K562 (cell line): ENCODE data around the gene GRID2IP. TPM values are rescaled to one million over a fixed set of nuclear protein-coding genes. Genes with fewer than 3 reads are reported as not detected.

Experiments
- CBX5 ChIP-seq: IDR thresholded peaks from 2 replicates; pipeline ENCODE4 v1.6.1; 2014; ENCODE audit warnings: low read depth, borderline replicate concordance
- CREB1 ChIP-seq, 2 experiments: sonication (generic) in 1 of 2; formaldehyde crosslinking in 1 of 2; IDR thresholded peaks; 2 replicates each; pipeline versions ENCODE4 v1.6.1 to v1.8.0; 2012 to 2022; ENCODE audit warnings: inconsistent platforms in 1 of 2, mild to moderate bottlenecking in 1 of 2, missing genetic modification reagents in 1 of 2, moderate library complexity in 1 of 2
- ELF1 ChIP-seq: fragments of 200-800 bp; sonication (Bioruptor generic); IDR thresholded peaks from 2 replicates; pipeline ENCODE4 v1.6.1; 2016; ENCODE audit warnings: missing genetic modification characterization, missing compliant biosample characterization
- EWSR1 ChIP-seq: fragments of 450-650 bp; IDR thresholded peaks from 2 replicates; pipeline ENCODE4 v1.6.1; 2018; ENCODE audit warnings: borderline replicate concordance, mild to moderate bottlenecking, low read depth, moderate library complexity; ENCODE audit not compliant: partially characterized antibody
- FOXJ2 ChIP-seq: fragments of 200-800 bp; sonication (Bioruptor generic); IDR thresholded peaks from 2 replicates; pipeline ENCODE4 v1.6.1; 2016; ENCODE audit warnings: missing genetic modification characterization, missing compliant biosample characterization
- GABPB1 ChIP-seq: sonication (generic); formaldehyde crosslinking; IDR thresholded peaks from 2 replicates; pipeline ENCODE4 v1.8.0; 2022; ENCODE audit warnings: mild to moderate bottlenecking, missing genetic modification reagents
- ILF3 ChIP-seq: fragments of 450-650 bp; IDR thresholded peaks from 2 replicates; pipeline ENCODE4 v1.6.1; 2018; ENCODE audit warnings: antibody characterized with exemption, mild to moderate bottlenecking, moderate library complexity, borderline replicate concordance
- KAT2B ChIP-seq: IDR thresholded peaks from one replicate; pipeline ENCODE4 v1.6.1; 2012; ENCODE audit warnings: low read depth, mild to moderate bottlenecking, control low read depth, inconsistent platforms, low read length, moderate library complexity
- SAFB2 ChIP-seq: fragments of 200-400 bp; formaldehyde crosslinking; IDR thresholded peaks from 2 replicates; pipeline ENCODE4 v1.6.1; 2018; ENCODE audit warnings: borderline replicate concordance, low read length, low read depth, moderate library complexity; ENCODE audit not compliant: severe bottlenecking
- ZNF778 ChIP-seq: fragments of 450-650 bp; formaldehyde crosslinking; IDR thresholded peaks from 2 replicates; pipeline ENCODE4 v1.4.0; 2020; ENCODE audit warnings: mild to moderate bottlenecking, moderate library complexity
- polyA plus RNA-seq, 8 experiments: library from polyadenylated mRNA; depleted of rRNA in 4 of 8; stranded (reverse) in 5 of 8; unstranded in 3 of 8; fragments of >200 nt; fragmentation: Nextera tagmentation in 2 of 8; fragmentation: Illumina TruSeq in 1 of 8; extraction: Ambion mirVana in 2 of 8; extraction: Trizol in 1 of 8; gene quantifications; 2 replicates each; pipeline versions ENCODE4 v1.2.1 to v1.2.3, GENCODE V29; 2011 to 2014; ENCODE audit warnings: inconsistent platforms in 1 of 8, missing spikeins in 1 of 8
- total RNA-seq, 7 experiments: library from RNA; depleted of rRNA in 6 of 7; stranded (reverse); fragments of >200 nt in 6 of 7; fragmentation: Illumina TruSeq in 2 of 7; extraction: Trizol in 2 of 7; gene quantifications; 2 replicates each; pipeline versions ENCODE4 v1.2.1 to v1.2.3, GENCODE V29; 2011 to 2021; ENCODE audit warnings: low replicate concordance in 1 of 7
- TF ChIP-seq, protein P1 (sequence below): fragments of 250-450 bp; sonication (Bioruptor Pico); IDR thresholded peaks from 2 replicates; pipeline ENCODE4 v1.4.0; 2020
- TF ChIP-seq, protein P2 (sequence below), 3 experiments: IDR thresholded peaks in 2 of 3; conservative IDR thresholded peaks in 1 of 3; 2 replicates each; pipeline ENCODE4 v1.5.1; 2011 to 2012; ENCODE audit warnings: low read length in 3 of 3, mild to moderate bottlenecking in 3 of 3, control low read depth in 2 of 3, improper control_type of control experiment in 1 of 3, inconsistent platforms in 1 of 3, low read depth in 1 of 3, mixed read lengths in 1 of 3, moderate library complexity in 1 of 3; ENCODE audit not compliant: insufficient read depth in 2 of 3
- TF ChIP-seq, protein P3 (sequence below): IDR thresholded peaks from 2 replicates; pipeline ENCODE4 v1.6.1; 2011; ENCODE audit warnings: borderline replicate concordance, low read depth, mild to moderate bottlenecking, moderate library complexity, low read length; ENCODE audit not compliant: insufficient read depth, poor library complexity, severe bottlenecking
- TF ChIP-seq, protein P4 (sequence below): sonication (generic); formaldehyde crosslinking; IDR thresholded peaks from 2 replicates; pipeline ENCODE4 v1.8.0; 2022; ENCODE audit warnings: mild to moderate bottlenecking, low read depth, missing genetic modification reagents

GRID2IP gene
- total and polyA plus RNA-seq, 9 of the 15 experiments (the other 6 are each of a cell fraction or from before 2014, with no cell fraction given): not detected

DNA sequence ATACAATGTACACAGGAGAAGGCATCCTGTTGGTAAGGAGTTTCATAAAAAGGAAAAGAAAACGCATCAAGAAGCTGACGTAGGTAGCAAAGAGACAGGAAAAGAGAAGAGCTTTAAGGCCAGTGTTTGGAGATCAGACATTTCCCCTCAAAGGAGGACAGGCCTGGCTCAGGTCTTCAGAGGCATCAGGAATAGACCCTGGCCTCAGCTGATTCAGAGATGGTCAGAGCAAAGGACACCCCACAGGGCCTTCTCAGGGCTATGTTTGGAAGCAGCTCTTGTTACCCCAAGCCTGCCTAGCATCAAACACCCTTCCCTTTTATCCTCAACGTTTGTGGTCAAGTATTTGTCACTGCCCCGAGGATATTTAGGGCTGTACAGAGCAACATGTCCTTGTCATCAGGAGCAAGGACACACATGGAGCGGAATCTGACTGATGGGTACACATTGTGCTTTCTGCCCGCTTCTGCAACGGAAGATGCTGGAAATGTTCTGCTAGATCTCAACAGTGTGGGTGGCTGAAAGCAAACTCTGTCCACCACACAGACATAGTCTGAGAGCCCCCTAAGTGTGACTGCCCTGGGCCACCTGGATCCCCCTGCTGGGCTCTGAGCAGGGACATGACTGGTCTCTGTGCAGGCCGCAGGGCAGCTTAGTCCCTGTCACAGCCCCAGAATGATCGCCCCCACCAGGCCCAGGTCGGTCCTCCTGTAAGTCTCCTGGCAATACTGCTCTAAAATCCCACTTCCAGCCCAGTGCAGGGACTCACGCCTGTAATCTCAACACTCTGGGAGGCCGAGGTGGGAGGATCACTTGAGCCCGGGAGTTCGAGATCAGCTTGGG lies 25.0 kb upstream of the GRID2IP start (continued):
- TF ChIP-seq, protein P1, sequence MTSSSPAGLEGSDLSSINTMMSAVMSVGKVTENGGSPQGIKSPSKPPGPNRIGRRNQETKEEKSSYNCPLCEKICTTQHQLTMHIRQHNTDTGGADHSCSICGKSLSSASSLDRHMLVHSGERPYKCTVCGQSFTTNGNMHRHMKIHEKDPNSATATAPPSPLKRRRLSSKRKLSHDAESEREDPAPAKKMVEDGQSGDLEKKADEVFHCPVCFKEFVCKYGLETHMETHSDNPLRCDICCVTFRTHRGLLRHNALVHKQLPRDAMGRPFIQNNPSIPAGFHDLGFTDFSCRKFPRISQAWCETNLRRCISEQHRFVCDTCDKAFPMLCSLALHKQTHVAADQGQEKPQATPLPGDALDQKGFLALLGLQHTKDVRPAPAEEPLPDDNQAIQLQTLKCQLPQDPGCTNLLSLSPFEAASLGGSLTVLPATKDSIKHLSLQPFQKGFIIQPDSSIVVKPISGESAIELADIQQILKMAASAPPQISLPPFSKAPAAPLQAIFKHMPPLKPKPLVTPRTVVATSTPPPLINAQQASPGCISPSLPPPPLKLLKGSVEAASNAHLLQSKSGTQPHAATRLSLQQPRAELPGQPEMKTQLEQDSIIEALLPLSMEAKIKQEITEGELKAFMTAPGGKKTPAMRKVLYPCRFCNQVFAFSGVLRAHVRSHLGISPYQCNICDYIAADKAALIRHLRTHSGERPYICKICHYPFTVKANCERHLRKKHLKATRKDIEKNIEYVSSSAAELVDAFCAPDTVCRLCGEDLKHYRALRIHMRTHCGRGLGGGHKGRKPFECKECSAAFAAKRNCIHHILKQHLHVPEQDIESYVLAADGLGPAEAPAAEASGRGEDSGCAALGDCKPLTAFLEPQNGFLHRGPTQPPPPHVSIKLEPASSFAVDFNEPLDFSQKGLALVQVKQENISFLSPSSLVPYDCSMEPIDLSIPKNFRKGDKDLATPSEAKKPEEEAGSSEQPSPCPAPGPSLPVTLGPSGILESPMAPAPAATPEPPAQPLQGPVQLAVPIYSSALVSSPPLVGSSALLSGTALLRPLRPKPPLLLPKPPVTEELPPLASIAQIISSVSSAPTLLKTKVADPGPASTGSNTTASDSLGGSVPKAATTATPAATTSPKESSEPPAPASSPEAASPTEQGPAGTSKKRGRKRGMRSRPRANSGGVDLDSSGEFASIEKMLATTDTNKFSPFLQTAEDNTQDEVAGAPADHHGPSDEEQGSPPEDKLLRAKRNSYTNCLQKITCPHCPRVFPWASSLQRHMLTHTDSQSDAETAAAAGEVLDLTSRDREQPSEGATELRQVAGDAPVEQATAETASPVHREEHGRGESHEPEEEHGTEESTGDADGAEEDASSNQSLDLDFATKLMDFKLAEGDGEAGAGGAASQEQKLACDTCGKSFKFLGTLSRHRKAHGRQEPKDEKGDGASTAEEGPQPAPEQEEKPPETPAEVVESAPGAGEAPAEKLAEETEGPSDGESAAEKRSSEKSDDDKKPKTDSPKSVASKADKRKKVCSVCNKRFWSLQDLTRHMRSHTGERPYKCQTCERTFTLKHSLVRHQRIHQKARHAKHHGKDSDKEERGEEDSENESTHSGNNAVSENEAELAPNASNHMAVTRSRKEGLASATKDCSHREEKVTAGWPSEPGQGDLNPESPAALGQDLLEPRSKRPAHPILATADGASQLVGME (CRISPR knock-in tag): no peak
- TF ChIP-seq, protein P2, sequence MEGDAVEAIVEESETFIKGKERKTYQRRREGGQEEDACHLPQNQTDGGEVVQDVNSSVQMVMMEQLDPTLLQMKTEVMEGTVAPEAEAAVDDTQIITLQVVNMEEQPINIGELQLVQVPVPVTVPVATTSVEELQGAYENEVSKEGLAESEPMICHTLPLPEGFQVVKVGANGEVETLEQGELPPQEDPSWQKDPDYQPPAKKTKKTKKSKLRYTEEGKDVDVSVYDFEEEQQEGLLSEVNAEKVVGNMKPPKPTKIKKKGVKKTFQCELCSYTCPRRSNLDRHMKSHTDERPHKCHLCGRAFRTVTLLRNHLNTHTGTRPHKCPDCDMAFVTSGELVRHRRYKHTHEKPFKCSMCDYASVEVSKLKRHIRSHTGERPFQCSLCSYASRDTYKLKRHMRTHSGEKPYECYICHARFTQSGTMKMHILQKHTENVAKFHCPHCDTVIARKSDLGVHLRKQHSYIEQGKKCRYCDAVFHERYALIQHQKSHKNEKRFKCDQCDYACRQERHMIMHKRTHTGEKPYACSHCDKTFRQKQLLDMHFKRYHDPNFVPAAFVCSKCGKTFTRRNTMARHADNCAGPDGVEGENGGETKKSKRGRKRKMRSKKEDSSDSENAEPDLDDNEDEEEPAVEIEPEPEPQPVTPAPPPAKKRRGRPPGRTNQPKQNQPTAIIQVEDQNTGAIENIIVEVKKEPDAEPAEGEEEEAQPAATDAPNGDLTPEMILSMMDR (IDR thresholded peaks at IDR 0.05 in 2 of 3, conservative IDR thresholded peaks at IDR 0.05 in 1 of 3; ENCODE audit: insufficient read depth in 2 of 3, low read depth in 1 of 3, low read length in 3 of 3): peak in 1 of 3 experiments; percentile 26; a peak in 1 of 6 replicates
- TF ChIP-seq ZNF778 (CRISPR knock-in tag): no peak
- no peak for TF ChIP-seq ELF1
- no peak for TF ChIP-seq ILF3
- TF ChIP-seq KAT2B: no peak
- no peak for TF ChIP-seq FOXJ2
- TF ChIP-seq, protein P3, sequence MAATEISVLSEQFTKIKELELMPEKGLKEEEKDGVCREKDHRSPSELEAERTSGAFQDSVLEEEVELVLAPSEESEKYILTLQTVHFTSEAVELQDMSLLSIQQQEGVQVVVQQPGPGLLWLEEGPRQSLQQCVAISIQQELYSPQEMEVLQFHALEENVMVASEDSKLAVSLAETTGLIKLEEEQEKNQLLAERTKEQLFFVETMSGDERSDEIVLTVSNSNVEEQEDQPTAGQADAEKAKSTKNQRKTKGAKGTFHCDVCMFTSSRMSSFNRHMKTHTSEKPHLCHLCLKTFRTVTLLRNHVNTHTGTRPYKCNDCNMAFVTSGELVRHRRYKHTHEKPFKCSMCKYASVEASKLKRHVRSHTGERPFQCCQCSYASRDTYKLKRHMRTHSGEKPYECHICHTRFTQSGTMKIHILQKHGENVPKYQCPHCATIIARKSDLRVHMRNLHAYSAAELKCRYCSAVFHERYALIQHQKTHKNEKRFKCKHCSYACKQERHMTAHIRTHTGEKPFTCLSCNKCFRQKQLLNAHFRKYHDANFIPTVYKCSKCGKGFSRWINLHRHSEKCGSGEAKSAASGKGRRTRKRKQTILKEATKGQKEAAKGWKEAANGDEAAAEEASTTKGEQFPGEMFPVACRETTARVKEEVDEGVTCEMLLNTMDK: peak; percentile 67
- TF ChIP-seq GABPB1: peak; percentile 55; the same call in 1 of the 2 replicates
- no peak for TF ChIP-seq SAFB2
- TF ChIP-seq CBX5: no peak
- no peak for TF ChIP-seq EWSR1
- TF ChIP-seq CREB1 (IDR thresholded peaks at IDR 0.05): no peak
- peak; percentile 28; the same call in 1 of the 2 replicates for TF ChIP-seq CREB1 (CRISPR knock-in tag; IDR thresholded peaks at IDR 0.05)
- TF ChIP-seq, protein P4, sequence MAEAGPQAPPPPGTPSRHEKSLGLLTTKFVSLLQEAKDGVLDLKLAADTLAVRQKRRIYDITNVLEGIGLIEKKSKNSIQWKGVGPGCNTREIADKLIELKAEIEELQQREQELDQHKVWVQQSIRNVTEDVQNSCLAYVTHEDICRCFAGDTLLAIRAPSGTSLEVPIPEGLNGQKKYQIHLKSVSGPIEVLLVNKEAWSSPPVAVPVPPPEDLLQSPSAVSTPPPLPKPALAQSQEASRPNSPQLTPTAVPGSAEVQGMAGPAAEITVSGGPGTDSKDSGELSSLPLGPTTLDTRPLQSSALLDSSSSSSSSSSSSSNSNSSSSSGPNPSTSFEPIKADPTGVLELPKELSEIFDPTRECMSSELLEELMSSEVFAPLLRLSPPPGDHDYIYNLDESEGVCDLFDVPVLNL (CRISPR knock-in tag): no peak
